Mucosa of descending colon (tissue), 3 donors: Measurements from ENCODE around the gene MEGF8. TPM values are rescaled to one million over a fixed set of nuclear protein-coding genes. Genes with fewer than 3 reads are reported as not detected.

Experiments used
- ATAC-seq: fragments of 200-7000 bp; cut with Tn5 transposase; one replicate; pipeline ENCODE4 v1.9.1; 2020; ENCODE audit warnings: mild to moderate bottlenecking, moderate library complexity
- DNase-seq, 3 donors: peaks; one replicate each; pipeline ENCODE4 v3.0.0-alpha.2; 2020
- H3K36me3 ChIP-seq: fragments of 200-600 bp; one replicate; pipeline ENCODE4 v1.8.0; 2021; ENCODE audit warnings: low read depth, mild to moderate bottlenecking
- H3K4me1 ChIP-seq: fragments of 200-600 bp; one replicate; pipeline ENCODE4 v1.8.0; 2021; ENCODE audit warnings: low read depth, mild to moderate bottlenecking
- H3K4me3 ChIP-seq: fragments of 200-600 bp; one replicate; pipeline ENCODE4 v1.8.0; 2021; ENCODE audit warnings: mild to moderate bottlenecking
- H3K9me3 ChIP-seq: fragments of 200-600 bp; one replicate; pipeline ENCODE4 v1.8.0; 2021; ENCODE audit warnings: mild to moderate bottlenecking
- CTCF ChIP-seq: fragments of 200-600 bp; IDR thresholded peaks from one replicate; pipeline ENCODE4 v1.8.0; 2022; ENCODE audit warnings: antibody characterized with exemption, mild to moderate bottlenecking
- intact Hi-C, 2 donors: fragments of 100-400 bp; cut with DNase I in 1 of 2; cut with micrococcal nuclease in 1 of 2; formaldehyde crosslinking; loops; one replicate each; pipeline versions ENCODE4 v1.11.0 to v1.11.1; 2022; cut with DNase I, micrococcal nuclease
- total RNA-seq, 3 donors: library from RNA; stranded (reverse); fragmentation: NEBNext Ultra II Directional in 2 of 3; extraction: Animal tissue kit (Norgen Biotek cat#: 25700) in 2 of 3; gene quantifications; one replicate each; pipeline versions ENCODE4 v1.2.1 to v1.2.4, GENCODE V29; 2021 to 2023
- donor health status: DM: no; HTN: no; CAD: no; lungs with moderate emphysema.
- donor health status: DM: no; HTN: no; CAD: no.
- donor health status: DM: no; HTN: yes; CAD: no.

Gene MEGF8
- total RNA-seq, 3 donors from 2014 or later = 17.6 to 27.0 (median 23.9) TPM

GRCh38 chr19:42400404-42400803 is 75.0 kb downstream of the MEGF8 start:
- H3K9me3 ChIP-seq = no peaks in the 10 kb centered on the region
- H3K4me3 ChIP-seq = no peak overlapping the region
- H3K36me3 ChIP-seq = no peaks in the 10 kb centered on the region
- peaks cover 20% of the 10 kb centered on the region for H3K4me1 ChIP-seq
- no peak for TF ChIP-seq CTCF
- DNase-seq (no peak), ATAC-seq (no peak)
- intact Hi-C loops = no loop called here

DNA sequence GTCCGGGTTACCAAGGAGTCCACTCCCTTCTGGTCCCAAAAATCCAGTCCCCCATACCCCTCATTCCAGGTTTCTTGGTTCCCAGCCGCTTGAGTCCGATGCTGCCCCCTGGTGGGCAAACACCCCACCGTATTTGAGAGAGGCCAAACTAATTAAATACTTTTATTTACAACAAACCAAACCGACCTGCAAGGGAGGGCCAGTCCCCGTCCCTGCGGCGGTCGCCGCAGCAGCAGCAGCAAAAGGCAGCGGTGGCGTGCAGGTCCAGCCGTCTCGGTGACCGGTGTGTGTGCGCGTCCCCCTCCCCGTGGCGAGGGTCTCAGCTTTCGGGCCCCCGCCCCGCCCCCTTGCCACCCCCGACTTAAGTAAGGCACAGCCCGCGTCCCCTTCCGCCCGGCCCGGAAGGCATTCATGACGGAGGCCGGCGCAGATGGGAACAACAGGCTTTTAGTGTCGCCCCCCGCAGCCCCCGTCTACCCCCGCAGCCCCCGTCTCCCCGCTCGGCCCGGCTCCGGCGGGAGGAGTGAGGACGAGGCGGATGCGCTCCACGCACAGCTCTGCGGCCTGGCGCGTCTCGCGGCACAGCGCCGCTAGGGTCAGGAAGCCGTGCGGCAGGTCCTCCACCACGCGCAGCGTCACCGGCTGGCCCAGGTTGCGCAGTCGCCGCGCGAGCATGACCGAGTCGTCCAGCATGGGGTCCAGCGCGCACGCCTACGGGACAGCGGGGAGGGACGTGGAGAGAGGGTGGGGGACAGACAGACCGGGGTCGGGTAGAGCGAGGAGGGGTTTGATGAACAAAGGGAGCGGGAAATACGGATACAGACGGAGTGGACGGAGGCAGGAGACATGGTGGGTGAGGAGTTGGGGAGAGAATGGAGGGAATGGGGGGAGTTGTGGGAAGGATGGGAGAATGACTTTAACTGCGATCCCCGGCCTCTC is 76.2 kb downstream of the MEGF8 start:
- ATAC-seq = peak; percentile 67
- peak overlapping the region; percentile 9 for H3K4me3 ChIP-seq
- intact Hi-C loops = no loop called here
- no peak for TF ChIP-seq CTCF
- H3K36me3 ChIP-seq = no peaks in the 10 kb centered on the region
- H3K9me3 ChIP-seq = no peaks in the 10 kb centered on the region
- H3K4me1 ChIP-seq = peaks cover 15% of the 10 kb centered on the region
- DNase-seq = peak; percentile 80 to 91 (median 85)

- Histone ChIP-seq H3K9me3 (no peaks in the 10 kb centered on the region), H3K36me3 (no peaks in the 10 kb centered on the region), H3K4me1 (peaks cover 10% of the 10 kb centered on the region), H3K4me3 (no peak overlapping the region)
- DNase-seq (peak in 1 of 3 donors; percentile 63), ATAC-seq (no peak)
- TF ChIP-seq CTCF = no peak
- intact Hi-C loops = no loop called here
Measured at GRCh38 chr19:42402376-42403116, 77.1 kb downstream of the MEGF8 start.

GRCh38 chr19:42403586-42403985 is 78.2 kb downstream of the MEGF8 start:
- DNase-seq (no peak), ATAC-seq (no peak)
- H3K4me1 ChIP-seq = peaks cover 7% of the 10 kb centered on the region
- H3K36me3 ChIP-seq = no peaks in the 10 kb centered on the region
- intact Hi-C loops = no loop called here
- no peak for TF ChIP-seq CTCF
- H3K9me3 ChIP-seq = no peaks in the 10 kb centered on the region
- H3K4me3 ChIP-seq = no peak overlapping the region

GRCh38 chr19:42406111-42406510 is 80.7 kb downstream of the MEGF8 start:
- Histone ChIP-seq H3K4me1 (peaks cover 3% of the 10 kb centered on the region), H3K36me3 (no peaks in the 10 kb centered on the region), H3K9me3 (no peaks in the 10 kb centered on the region), H3K4me3 (no peak overlapping the region)
- ATAC-seq = no peak
- DNase-seq = no peak
- no peak for TF ChIP-seq CTCF
- intact Hi-C loops = no loop called here
